Neural cell (in vitro differentiated cells): ENCODE results near the gene PLXNA4.

Experiments used
- EZH2 ChIP-seq: fragments of 200-600, 300-800 bp; shearing (Covaris generic), sonication (generic); IDR thresholded peaks from 2 replicates; pipeline ENCODE4 v1.6.1; 2014; ENCODE audit warnings: antibody characterized with exemption, low read length, borderline replicate concordance, mild to moderate bottlenecking; ENCODE audit not compliant: insufficient read depth, poor library complexity, severe bottlenecking
- POLR2AphosphoS5 ChIP-seq: IDR thresholded peaks from 2 replicates; pipeline ENCODE4 v1.6.1; 2012
- RAD21 ChIP-seq: fragments of 450-650 bp; conservative IDR thresholded peaks from 2 replicates; pipeline ENCODE4 v1.6.1; 2014; ENCODE audit warnings: antibody characterized with exemption, mild to moderate bottlenecking, moderate library complexity
- SMC3 ChIP-seq: fragments of 450-650 bp; conservative IDR thresholded peaks from 2 replicates; pipeline ENCODE4 v1.6.1; 2014; ENCODE audit warnings: antibody characterized with exemption, mild to moderate bottlenecking, moderate library complexity; ENCODE audit not compliant: poor library complexity
- TF ChIP-seq, protein P1 (sequence below): fragments of 450-650 bp; IDR thresholded peaks from 2 replicates; pipeline ENCODE4 v1.5.1; 2014; ENCODE audit warnings: antibody characterized with exemption, mild to moderate bottlenecking, moderate library complexity; ENCODE audit not compliant: poor library complexity, severe bottlenecking
- TF ChIP-seq, protein P2 (sequence below): IDR thresholded peaks from 2 replicates; pipeline ENCODE4 v1.6.1; 2012; ENCODE audit warnings: borderline replicate concordance

DNA sequence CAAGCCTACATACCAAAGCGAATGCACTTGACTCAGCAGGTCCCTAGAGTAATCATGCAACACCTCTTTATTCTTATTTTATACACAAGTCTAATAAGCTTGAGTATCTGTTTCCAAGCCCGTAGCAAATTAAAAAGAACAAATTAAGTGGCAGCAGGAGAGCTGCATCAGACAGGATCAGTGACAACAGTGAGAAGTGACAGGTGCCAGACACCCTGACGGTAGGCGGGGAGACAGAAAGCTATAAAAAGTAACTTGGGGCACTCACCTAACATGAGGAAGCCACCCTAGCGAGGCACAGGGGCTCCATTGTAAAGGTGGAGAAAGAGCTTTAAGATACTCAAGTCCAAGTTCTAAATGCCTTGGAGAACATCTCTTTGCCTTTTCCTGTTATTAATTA lies 174.2 kb downstream of the PLXNA4 start:
- TF ChIP-seq EZH2 (no peak), POLR2AphosphoS5 (no peak), SMC3 (no peak), RAD21 (no peak)
- TF ChIP-seq, protein P1, sequence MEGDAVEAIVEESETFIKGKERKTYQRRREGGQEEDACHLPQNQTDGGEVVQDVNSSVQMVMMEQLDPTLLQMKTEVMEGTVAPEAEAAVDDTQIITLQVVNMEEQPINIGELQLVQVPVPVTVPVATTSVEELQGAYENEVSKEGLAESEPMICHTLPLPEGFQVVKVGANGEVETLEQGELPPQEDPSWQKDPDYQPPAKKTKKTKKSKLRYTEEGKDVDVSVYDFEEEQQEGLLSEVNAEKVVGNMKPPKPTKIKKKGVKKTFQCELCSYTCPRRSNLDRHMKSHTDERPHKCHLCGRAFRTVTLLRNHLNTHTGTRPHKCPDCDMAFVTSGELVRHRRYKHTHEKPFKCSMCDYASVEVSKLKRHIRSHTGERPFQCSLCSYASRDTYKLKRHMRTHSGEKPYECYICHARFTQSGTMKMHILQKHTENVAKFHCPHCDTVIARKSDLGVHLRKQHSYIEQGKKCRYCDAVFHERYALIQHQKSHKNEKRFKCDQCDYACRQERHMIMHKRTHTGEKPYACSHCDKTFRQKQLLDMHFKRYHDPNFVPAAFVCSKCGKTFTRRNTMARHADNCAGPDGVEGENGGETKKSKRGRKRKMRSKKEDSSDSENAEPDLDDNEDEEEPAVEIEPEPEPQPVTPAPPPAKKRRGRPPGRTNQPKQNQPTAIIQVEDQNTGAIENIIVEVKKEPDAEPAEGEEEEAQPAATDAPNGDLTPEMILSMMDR: no peak
- TF ChIP-seq, protein P2, sequence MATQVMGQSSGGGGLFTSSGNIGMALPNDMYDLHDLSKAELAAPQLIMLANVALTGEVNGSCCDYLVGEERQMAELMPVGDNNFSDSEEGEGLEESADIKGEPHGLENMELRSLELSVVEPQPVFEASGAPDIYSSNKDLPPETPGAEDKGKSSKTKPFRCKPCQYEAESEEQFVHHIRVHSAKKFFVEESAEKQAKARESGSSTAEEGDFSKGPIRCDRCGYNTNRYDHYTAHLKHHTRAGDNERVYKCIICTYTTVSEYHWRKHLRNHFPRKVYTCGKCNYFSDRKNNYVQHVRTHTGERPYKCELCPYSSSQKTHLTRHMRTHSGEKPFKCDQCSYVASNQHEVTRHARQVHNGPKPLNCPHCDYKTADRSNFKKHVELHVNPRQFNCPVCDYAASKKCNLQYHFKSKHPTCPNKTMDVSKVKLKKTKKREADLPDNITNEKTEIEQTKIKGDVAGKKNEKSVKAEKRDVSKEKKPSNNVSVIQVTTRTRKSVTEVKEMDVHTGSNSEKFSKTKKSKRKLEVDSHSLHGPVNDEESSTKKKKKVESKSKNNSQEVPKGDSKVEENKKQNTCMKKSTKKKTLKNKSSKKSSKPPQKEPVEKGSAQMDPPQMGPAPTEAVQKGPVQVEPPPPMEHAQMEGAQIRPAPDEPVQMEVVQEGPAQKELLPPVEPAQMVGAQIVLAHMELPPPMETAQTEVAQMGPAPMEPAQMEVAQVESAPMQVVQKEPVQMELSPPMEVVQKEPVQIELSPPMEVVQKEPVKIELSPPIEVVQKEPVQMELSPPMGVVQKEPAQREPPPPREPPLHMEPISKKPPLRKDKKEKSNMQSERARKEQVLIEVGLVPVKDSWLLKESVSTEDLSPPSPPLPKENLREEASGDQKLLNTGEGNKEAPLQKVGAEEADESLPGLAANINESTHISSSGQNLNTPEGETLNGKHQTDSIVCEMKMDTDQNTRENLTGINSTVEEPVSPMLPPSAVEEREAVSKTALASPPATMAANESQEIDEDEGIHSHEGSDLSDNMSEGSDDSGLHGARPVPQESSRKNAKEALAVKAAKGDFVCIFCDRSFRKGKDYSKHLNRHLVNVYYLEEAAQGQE: no peak
